GM12878 (cell line): ENCODE data around the gene NGB. TPM values are rescaled to one million over a fixed set of nuclear protein-coding genes. Genes with fewer than 3 reads are reported as not detected.
"Not testable (repeated sequence)": the region's sequence is repeated elsewhere in the genome, so short reads cannot be mapped to it uniquely, and the experiment has no call there.

ENCODE experiments used
- ATAC-seq: fragments of 200-7000 bp; cut with Tn5 transposase; 3 replicates; pipeline ENCODE4 v1.9.1; 2020; ENCODE audit warnings: mild to moderate bottlenecking, moderate library complexity
- BruUV-seq: library from RNA; stranded (reverse); fragments of 400-500 nt; replicated peaks from 2 replicates; lab custom pipeline; 2021; lab: Mats Ljungman, UMichigan
- CTCF ChIA-PET: fragments of 300-600 bp; sonication (Branson Sonifier 250); formaldehyde crosslinking; extraction: SDS; loops from one replicate; lab custom pipeline; 2021; ENCODE audit warnings: inconsistent platforms; lab: Yijun Ruan, JAX
- POLR2A ChIA-PET: fragments of 350-600 bp; formaldehyde crosslinking; extraction: SDS; loops from one replicate; lab custom pipeline; 2021; ENCODE audit warnings: inconsistent platforms; lab: Charles Lee
- RAD21 ChIA-PET: fragments of 300-600 bp; sonication (Branson Sonifier 250); formaldehyde crosslinking; loops from one replicate; lab custom pipeline; 2023; ENCODE audit warnings: antibody characterized with exemption; ENCODE audit not compliant: unreplicated experiment; lab: Charles Lee
- SMC1A ChIA-PET: fragments of 300-600 bp; sonication (Branson Sonifier 250); formaldehyde crosslinking; loops from one replicate; lab custom pipeline; 2023; ENCODE audit not compliant: unreplicated experiment, uncharacterized antibody; lab: Charles Lee
- DNase-seq: peaks from one replicate; pipeline ENCODE4 v3.0.0-alpha.2; 2011; ENCODE audit warnings: low read depth, low spot score
- FAIRE-seq: peaks from 3 replicates; lab custom pipeline; 2011; peaks lifted over from hg19 to GRCh38; lab: Jason Lieb, UNC
- H2AFZ ChIP-seq: 2 replicates; pipeline ENCODE4 v1.6.0; 2011; ENCODE audit warnings: low read depth, low read length, control low read depth; ENCODE audit not compliant: control insufficient read depth
- H3K27ac ChIP-seq: 2 replicates; pipeline ENCODE4 v1.5.1; 2011; ENCODE audit warnings: control low read depth; ENCODE audit not compliant: control insufficient read depth, insufficient read depth
- H3K27me3 ChIP-seq, 2 experiments: replicated peaks in 1 of 2; 2 replicates each; pipeline versions ENCODE4 v1.6.0 to v1.6.1; 2011; ENCODE audit warnings: low read length in 1 of 2; ENCODE audit not compliant: control insufficient read depth in 2 of 2, insufficient read depth in 2 of 2
- H3K36me3 ChIP-seq, 2 experiments: 2 replicates each; pipeline ENCODE4 v1.5.1; 2011; ENCODE audit warnings: low read length in 1 of 2; ENCODE audit not compliant: control insufficient read depth in 2 of 2, insufficient read depth in 2 of 2
- H3K4me1 ChIP-seq: 2 replicates; pipeline ENCODE4 v1.6.1; 2011; ENCODE audit warnings: mild to moderate bottlenecking, low read length, moderate library complexity, mixed read lengths; ENCODE audit not compliant: control insufficient read depth, insufficient read depth
- H3K4me2 ChIP-seq: 2 replicates; pipeline ENCODE4 v1.6.0; 2011; ENCODE audit warnings: control low read depth; ENCODE audit not compliant: control insufficient read depth, insufficient read depth
- H3K4me3 ChIP-seq: fragments of 200-600 bp; sonication (generic); 2 replicates; pipeline ENCODE4 v1.5.1; 2016
- H3K79me2 ChIP-seq: 2 replicates; pipeline ENCODE4 v1.6.0; 2011; ENCODE audit warnings: low read length; ENCODE audit not compliant: control insufficient read depth, insufficient read depth
- H3K9ac ChIP-seq: 2 replicates; pipeline ENCODE4 v1.8.0; 2011; ENCODE audit warnings: low read length, control low read depth, mixed read lengths; ENCODE audit not compliant: control insufficient read depth, insufficient read depth
- H3K9me3 ChIP-seq: replicated peaks from 3 replicates; pipeline ENCODE4 v1.5.1; 2011; ENCODE audit warnings: mild to moderate bottlenecking, low read length; ENCODE audit not compliant: control insufficient read depth, insufficient read depth
- H4K20me1 ChIP-seq: 2 replicates; pipeline ENCODE4 v1.6.0; 2011; ENCODE audit not compliant: control insufficient read depth, insufficient read depth
- ATF7 ChIP-seq: fragments of 450-650 bp; IDR thresholded peaks from 2 replicates; pipeline ENCODE4 v1.6.1; 2016; ENCODE audit warnings: low read depth, mild to moderate bottlenecking
- BRCA1 ChIP-seq: IDR thresholded peaks from 2 replicates; pipeline ENCODE4 v1.6.1; 2011; ENCODE audit warnings: low read depth, low read length, improper control_type of control experiment
- CHD1 ChIP-seq: IDR thresholded peaks from 2 replicates; pipeline ENCODE4 v1.6.1; 2012; ENCODE audit warnings: low read depth, low read length, improper control_type of control experiment
- GABPA ChIP-seq: IDR thresholded peaks from 2 replicates; pipeline ENCODE4 v1.6.1; 2014; ENCODE audit warnings: antibody characterized with exemption, low read depth, mild to moderate bottlenecking, inconsistent platforms
- MXI1 ChIP-seq: fragments of 150-350 bp; IDR thresholded peaks from 2 replicates; pipeline ENCODE4 v1.6.1; 2011; ENCODE audit warnings: low read depth, mild to moderate bottlenecking, inconsistent platforms, low read length, improper control_type of control experiment
- NRF1 ChIP-seq: conservative IDR thresholded peaks from 2 replicates; pipeline ENCODE4 v1.6.1; 2011; ENCODE audit warnings: mild to moderate bottlenecking, low read depth, low read length, improper control_type of control experiment
- RUNX3 ChIP-seq: IDR thresholded peaks from 2 replicates; pipeline ENCODE4 v1.6.1; 2012; ENCODE audit warnings: low read length, inconsistent platforms
- SMARCA5 ChIP-seq: fragments of 450-650 bp; IDR thresholded peaks from 2 replicates; pipeline ENCODE4 v1.6.1; 2017; ENCODE audit warnings: mild to moderate bottlenecking
- TCF12 ChIP-seq: IDR thresholded peaks from 2 replicates; pipeline ENCODE4 v1.6.1; 2011; ENCODE audit warnings: low read depth, mild to moderate bottlenecking, low read length
- WGBS: methylation state at CpG from one replicate; pipeline ENCODE4 v1.1.6; 2016; ENCODE audit warnings: low lambda C conversion rate; ENCODE audit not compliant: insufficient replicate concordance, insufficient coverage; ENCODE audit errors: missing lambda C conversion rate; 5-methylcytosine and 5-hydroxymethylcytosine counted together
- in situ Hi-C: fragments of 300-500 bp; cut with MboI; formaldehyde crosslinking; loops from 9 replicates; pipeline ENCODE4 v1.14.3; 2018; ENCODE audit warnings: mixed read lengths
- intact Hi-C: fragments of 100-400 bp; cut with micrococcal nuclease; formaldehyde crosslinking; loops from one replicate; pipeline ENCODE4 v1.14.2; 2022; ENCODE audit not compliant: unreplicated experiment
- polyA plus RNA-seq, 11 experiments: library from polyadenylated mRNA; depleted of rRNA in 4 of 11; unstranded in 6 of 11; stranded (reverse) in 5 of 11; fragments of >200 nt; fragmentation: Nextera tagmentation in 4 of 11; fragmentation: Illumina TruSeq in 1 of 11; extraction: Ambion mirVana in 4 of 11; extraction: Trizol in 1 of 11; gene quantifications; 1 replicate in 1 of 11; 2 replicates in 10 of 11; pipeline versions ENCODE4 v1.2.1 to v1.2.3, GENCODE V29; 2011 to 2016; ENCODE audit warnings: inconsistent platforms in 2 of 11, missing spikeins in 2 of 11, low read depth in 1 of 11
- total RNA-seq, 4 experiments: library from RNA; depleted of rRNA in 3 of 4; stranded (reverse); fragments of >200 nt in 3 of 4; fragmentation: Illumina TruSeq in 1 of 4; extraction: Trizol in 1 of 4; gene quantifications; 2 replicates each; pipeline versions ENCODE4 v1.2.1 to v1.2.3, GENCODE V29; 2013 to 2021
- TF ChIP-seq, protein P1 (sequence below): fragments of 450-650 bp; IDR thresholded peaks from 2 replicates; pipeline ENCODE4 v1.6.1; 2017; ENCODE audit warnings: mild to moderate bottlenecking, moderate library complexity
- TF ChIP-seq, protein P2 (sequence below): fragments of 450-650 bp; IDR thresholded peaks from 2 replicates; pipeline ENCODE4 v1.6.1; 2017; ENCODE audit warnings: low read depth, mild to moderate bottlenecking, moderate library complexity

Gene NGB
- total and polyA plus RNA-seq, 10 of the 15 experiments (the other 5 are each of a cell fraction or from before 2014, with no cell fraction given), result 0.19 TPM; not detected in 9

DNA sequence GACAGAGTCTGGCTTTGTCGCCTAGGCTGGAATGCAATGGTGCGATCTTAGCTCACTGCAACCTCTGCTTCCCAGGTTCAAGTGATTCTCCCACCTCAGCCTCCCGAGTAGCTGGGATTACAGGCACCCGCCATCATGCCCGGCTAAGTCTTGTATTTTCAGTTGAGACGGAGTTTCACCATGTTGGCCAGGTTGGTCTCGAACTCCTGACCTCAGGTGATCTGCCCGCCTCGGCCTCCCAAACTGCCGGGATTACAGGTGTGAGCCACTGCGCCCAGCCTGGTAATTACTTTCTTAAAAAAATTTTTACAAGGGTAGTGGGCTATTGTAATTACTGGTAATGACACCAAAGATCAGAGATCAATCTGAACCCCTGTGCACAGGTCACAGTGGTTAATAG is 47.8 kb upstream of the NGB start:
- CTCF ChIA-PET, result interaction anchor here (1.0 to 1.6 kb wide), 3 partner anchors 9 to 220 kb away, joined by 3 to 4 read pairs (median 3); no protein-coding TSS in a partner anchor
- POLR2A ChIA-PET, result interaction anchor here (0.7 kb wide), 1 partner anchor 84 kb away, joined by 6 read pairs; no protein-coding TSS in a partner anchor
- not testable (repeated sequence) for ATAC-seq

DNA sequence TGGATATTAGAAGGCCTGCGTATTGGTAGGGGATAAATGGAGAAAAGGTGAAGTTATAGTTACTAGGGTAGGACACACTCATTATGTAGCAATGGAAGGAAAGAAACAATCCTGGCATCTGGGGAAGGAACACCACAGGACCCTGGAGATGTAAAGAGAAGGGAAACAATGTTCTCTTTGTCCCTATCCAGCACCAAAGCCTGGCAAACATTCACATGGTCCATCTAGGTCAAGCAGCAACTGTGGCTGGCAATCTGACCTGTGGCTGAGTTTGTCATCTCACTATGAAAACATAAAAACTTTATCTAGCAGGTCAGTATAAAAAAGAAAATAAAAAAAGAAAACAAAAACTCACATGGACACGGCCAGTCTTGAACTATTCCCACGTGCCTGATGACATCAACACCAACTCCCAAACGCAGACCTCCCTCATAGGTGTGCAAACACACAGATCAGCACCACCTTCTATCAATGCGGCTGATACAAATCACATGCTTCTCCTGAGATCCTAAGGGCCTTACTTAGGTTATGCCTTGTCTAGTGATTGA is 47.1 kb upstream of the NGB start:
- H2AFZ ChIP-seq, result no peak overlapping the region
- 45% methylated on average over 5 of the region's 5 CpGs for WGBS
- no peak overlapping the region for H3K27ac ChIP-seq
- in situ Hi-C loops, result loop anchor here (5.0 kb wide), 2 partner anchors 166 to 451 kb away; no protein-coding TSS in a partner anchor
- no peaks in the 10 kb centered on the region for H4K20me1 ChIP-seq
- no peak overlapping the region for H3K9ac ChIP-seq
- CTCF ChIA-PET, result interaction anchor here (1.6 to 7.5 kb wide), 2 partner anchors 166 to 219 kb away, joined by 4 to 159 read pairs; no protein-coding TSS in a partner anchor
- no peak overlapping the region for H3K4me2 ChIP-seq
- no peak for DNase-seq
- POLR2A ChIA-PET, result no interaction called here
- H3K36me3 ChIP-seq, result no peaks in the 10 kb centered on the region; a peak in 1 of 4 replicates
- SMC1A ChIA-PET, result no interaction called here
- H3K9me3 ChIP-seq, result no peaks in the 10 kb centered on the region
- H3K79me2 ChIP-seq, result peaks cover 5% of the 10 kb centered on the region; the same call in 1 of the 2 replicates
- FAIRE-seq, result no peak
- no peaks in the 10 kb centered on the region for H3K27me3 ChIP-seq
- no TSS peak for BruUV-seq
- H3K4me1 ChIP-seq, result peaks cover 4% of the 10 kb centered on the region; the same call in 1 of the 2 replicates
- intact Hi-C loops, result loop anchor here (5.0 kb wide), 1 partner anchor 446 kb away; no protein-coding TSS in a partner anchor
- RAD21 ChIA-PET, result no interaction called here
- no peak for ATAC-seq
- H3K4me3 ChIP-seq, result no peak overlapping the region
- TF ChIP-seq SMARCA5 (no peak), TCF12 (no peak), NRF1 (no peak), ATF7 (no peak), CHD1 (no peak), RUNX3 (no peak), BRCA1 (no peak), GABPA (no peak), MXI1 (no peak)
- TF ChIP-seq, protein P1, sequence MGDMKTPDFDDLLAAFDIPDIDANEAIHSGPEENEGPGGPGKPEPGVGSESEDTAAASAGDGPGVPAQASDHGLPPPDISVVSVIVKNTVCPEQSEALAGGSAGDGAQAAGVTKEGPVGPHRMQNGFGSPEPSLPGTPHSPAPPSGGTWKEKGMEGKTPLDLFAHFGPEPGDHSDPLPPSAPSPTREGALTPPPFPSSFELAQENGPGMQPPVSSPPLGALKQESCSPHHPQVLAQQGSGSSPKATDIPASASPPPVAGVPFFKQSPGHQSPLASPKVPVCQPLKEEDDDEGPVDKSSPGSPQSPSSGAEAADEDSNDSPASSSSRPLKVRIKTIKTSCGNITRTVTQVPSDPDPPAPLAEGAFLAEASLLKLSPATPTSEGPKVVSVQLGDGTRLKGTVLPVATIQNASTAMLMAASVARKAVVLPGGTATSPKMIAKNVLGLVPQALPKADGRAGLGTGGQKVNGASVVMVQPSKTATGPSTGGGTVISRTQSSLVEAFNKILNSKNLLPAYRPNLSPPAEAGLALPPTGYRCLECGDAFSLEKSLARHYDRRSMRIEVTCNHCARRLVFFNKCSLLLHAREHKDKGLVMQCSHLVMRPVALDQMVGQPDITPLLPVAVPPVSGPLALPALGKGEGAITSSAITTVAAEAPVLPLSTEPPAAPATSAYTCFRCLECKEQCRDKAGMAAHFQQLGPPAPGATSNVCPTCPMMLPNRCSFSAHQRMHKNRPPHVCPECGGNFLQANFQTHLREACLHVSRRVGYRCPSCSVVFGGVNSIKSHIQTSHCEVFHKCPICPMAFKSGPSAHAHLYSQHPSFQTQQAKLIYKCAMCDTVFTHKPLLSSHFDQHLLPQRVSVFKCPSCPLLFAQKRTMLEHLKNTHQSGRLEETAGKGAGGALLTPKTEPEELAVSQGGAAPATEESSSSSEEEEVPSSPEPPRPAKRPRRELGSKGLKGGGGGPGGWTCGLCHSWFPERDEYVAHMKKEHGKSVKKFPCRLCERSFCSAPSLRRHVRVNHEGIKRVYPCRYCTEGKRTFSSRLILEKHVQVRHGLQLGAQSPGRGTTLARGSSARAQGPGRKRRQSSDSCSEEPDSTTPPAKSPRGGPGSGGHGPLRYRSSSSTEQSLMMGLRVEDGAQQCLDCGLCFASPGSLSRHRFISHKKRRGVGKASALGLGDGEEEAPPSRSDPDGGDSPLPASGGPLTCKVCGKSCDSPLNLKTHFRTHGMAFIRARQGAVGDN, result no peak
- TF ChIP-seq, protein P2, sequence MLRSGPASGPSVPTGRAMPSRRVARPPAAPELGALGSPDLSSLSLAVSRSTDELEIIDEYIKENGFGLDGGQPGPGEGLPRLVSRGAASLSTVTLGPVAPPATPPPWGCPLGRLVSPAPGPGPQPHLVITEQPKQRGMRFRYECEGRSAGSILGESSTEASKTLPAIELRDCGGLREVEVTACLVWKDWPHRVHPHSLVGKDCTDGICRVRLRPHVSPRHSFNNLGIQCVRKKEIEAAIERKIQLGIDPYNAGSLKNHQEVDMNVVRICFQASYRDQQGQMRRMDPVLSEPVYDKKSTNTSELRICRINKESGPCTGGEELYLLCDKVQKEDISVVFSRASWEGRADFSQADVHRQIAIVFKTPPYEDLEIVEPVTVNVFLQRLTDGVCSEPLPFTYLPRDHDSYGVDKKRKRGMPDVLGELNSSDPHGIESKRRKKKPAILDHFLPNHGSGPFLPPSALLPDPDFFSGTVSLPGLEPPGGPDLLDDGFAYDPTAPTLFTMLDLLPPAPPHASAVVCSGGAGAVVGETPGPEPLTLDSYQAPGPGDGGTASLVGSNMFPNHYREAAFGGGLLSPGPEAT, result no peak

More for the DNA sequence above, 47.8 kb upstream of the NGB start:
- intact Hi-C loops, result loop anchor here (5.0 kb wide), 1 partner anchor 446 kb away; no protein-coding TSS in a partner anchor
- H3K27ac ChIP-seq, H3K79me2 ChIP-seq, DNase-seq, H3K36me3 ChIP-seq, H3K27me3 ChIP-seq, H3K9me3 ChIP-seq, H4K20me1 ChIP-seq, H3K4me1 ChIP-seq, H2AFZ ChIP-seq, H3K4me3 ChIP-seq, BruUV-seq, H3K4me2 ChIP-seq, H3K9ac ChIP-seq, FAIRE-seq: not testable (repeated sequence)
- ChIA-PET RAD21 (interaction anchor here (0.7 kb wide), 1 partner anchor 103 kb away, joined by 3 read pairs; no protein-coding TSS in a partner anchor), SMC1A (interaction anchor here (1.0 to 1.3 kb wide), 3 partner anchors 50 to 235 kb away, joined by 3 to 4 read pairs (median 4); partner anchors contain the start of genes SAMD15 and TMED8)
- in situ Hi-C loops, result loop anchor here (5.0 kb wide), 2 partner anchors 166 to 451 kb away; no protein-coding TSS in a partner anchor
- WGBS, result 87% methylated on average over 11 of the region's 11 CpGs
